Measurements from ENCODE around the gene LRRC7.

DNA sequence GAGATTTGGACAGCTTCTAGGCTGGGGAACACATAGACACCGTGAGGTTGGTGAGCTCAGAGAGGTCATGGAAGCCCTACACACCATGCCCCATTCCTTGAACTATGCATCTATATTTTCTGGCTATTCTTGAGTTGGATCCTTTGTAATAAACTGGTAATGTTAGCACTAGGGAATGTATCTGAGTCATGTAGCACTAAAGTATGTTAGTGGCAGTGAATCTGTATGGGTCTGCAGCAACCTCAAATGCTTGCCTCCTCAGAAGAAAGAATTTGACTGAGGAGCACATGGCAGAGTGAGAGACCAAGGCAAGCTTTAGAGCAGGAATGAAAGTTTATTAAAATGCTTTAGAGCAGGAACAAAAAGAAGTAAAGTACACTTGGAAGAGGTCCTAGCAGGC, 43.7 kb upstream of the LRRC7 start:
- TF ChIP-seq, protein P1, sequence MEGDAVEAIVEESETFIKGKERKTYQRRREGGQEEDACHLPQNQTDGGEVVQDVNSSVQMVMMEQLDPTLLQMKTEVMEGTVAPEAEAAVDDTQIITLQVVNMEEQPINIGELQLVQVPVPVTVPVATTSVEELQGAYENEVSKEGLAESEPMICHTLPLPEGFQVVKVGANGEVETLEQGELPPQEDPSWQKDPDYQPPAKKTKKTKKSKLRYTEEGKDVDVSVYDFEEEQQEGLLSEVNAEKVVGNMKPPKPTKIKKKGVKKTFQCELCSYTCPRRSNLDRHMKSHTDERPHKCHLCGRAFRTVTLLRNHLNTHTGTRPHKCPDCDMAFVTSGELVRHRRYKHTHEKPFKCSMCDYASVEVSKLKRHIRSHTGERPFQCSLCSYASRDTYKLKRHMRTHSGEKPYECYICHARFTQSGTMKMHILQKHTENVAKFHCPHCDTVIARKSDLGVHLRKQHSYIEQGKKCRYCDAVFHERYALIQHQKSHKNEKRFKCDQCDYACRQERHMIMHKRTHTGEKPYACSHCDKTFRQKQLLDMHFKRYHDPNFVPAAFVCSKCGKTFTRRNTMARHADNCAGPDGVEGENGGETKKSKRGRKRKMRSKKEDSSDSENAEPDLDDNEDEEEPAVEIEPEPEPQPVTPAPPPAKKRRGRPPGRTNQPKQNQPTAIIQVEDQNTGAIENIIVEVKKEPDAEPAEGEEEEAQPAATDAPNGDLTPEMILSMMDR (IDR thresholded peaks at IDR 0.05) = no peak
- no peak for TF ChIP-seq POLR2A (IDR thresholded peaks at IDR 0.05)
